ENCODE measurements around the gene AAMDC.
"Not testable (repeated sequence)": the region's sequence is repeated elsewhere in the genome, so short reads cannot be mapped to it uniquely, and the experiment has no call there.

The AAMDC gene

GRCh38 chr11:77890100-77890614 is 69.2 kb downstream of the AAMDC start:
- DNase-seq = not testable (repeated sequence)

DNA sequence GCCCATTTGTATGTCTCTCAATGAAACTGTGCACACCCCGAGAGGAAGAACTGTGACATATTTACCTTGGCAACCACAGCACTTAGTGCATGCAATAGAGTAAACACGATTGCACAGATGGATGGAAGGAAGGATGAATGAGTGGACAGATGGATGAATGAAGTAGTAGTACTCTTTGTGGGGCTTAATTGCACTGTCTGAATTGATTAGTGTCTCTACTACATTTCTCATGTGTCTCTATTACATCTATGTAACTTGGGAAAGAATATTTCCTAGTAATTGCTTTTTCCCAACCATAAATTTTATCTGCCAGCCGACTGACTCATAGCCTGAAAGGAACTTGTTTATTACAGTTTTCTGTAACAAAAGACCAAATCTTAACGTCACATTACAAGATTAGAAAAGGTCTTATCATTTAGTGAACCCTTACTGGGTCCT is 69.7 kb downstream of the AAMDC start:
- not testable (repeated sequence) for DNase-seq

- not testable (repeated sequence) for DNase-seq
These were observed 70.3 kb downstream of the AAMDC start for GRCh38 chr11:77891256-77891655.

- DNase-seq = not testable (repeated sequence)
These were observed 70.8 kb downstream of the AAMDC start for GRCh38 chr11:77891703-77892102.

GRCh38 chr11:77894949-77895348 is 74.0 kb downstream of the AAMDC start:
- not testable (repeated sequence) for DNase-seq

GRCh38 chr11:77908835-77909234 is 87.9 kb downstream of the AAMDC start:
- DNase-seq = no peak

- DNase-seq = no peak
These were observed 88.3 kb downstream of the AAMDC start for GRCh38 chr11:77909277-77909676.

DNA sequence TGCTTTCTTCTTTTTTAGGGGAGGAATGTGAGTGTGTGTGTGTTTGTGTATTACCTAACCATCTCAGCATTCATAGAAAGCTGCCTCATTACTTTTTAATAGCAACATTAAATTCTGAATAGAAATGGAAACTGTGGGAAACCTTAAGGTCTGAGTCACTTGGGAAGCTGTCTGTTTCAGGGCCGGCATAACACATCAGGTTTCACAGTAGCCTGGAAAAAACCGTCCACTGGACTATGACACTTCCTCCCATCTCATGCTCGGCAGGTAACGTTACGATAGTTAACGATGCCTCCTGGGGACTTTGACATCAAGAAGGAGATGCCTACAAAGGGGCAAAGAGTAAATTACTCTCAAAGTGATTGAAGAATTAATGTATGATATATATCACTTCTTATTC is 89.9 kb downstream of the AAMDC start:
- DNase-seq = not testable (repeated sequence)

DNA sequence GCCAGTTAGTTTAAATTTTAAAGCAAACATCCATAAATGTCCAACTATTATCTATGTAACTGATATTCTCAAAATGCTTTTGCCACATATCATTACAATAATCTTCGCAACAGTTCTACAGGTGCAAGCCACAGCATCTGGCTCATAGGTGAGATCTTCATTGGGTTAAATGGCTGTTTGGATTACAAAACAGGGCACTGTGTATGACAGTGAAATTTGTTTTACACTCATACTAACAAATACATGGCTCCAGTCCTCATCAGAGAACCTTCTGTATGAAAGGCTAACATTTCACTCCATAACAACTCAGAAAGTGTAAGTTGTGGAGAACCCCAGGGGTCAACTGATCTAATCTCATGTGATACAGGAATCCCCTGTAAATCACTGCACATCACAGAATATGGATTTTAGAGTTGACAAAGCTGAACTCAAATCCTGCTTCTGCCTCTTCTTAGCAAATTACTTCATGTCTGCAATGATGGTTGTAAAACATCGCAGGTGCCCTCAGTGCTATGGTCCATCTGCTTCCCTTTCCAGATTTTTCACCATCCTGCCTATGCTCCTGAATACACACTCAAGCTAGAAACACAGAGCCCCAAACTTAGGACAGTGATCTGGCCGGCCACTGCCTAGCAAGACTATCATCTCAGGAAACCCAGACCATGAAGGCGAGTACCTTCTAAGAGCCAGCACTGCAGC is 92.8 kb downstream of the AAMDC start:
- not testable (repeated sequence) for DNase-seq

DNA sequence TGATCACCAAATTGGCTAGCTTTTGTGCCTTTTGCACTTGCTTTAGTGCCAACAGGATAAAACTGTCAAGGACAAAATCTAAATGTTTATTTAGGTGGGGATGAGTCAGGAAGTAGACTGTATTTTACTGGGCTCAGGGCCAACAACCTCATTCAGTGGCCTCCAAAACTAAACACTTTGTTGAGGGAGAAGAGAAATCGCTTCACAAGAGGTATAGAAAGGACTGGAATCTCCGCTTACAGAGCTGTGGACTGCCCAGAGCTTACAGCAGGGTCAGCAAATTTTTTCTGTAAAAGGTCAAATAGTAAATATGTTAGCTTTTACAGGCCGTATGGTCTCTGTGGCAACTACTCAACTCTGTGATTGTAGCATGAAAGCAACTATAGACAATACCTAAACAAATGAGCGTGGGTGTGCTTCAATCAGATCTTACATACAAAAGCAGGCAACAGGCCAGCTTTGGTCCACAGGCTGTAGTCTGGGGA is 93.4 kb downstream of the AAMDC start:
- not testable (repeated sequence) for DNase-seq

- not testable (repeated sequence) for DNase-seq
These were observed 96.8 kb downstream of the AAMDC start for GRCh38 chr11:77917713-77918112.
